Gastroesophageal sphincter (tissue), 3 donors: ENCODE measurements around the gene MAST3.

Experiments
- CTCF ChIP-seq, 4 experiments: fragments of 200-600 bp in 2 of 4; fragments of 450-650 bp in 2 of 4; sonication (generic) in 1 of 4; IDR thresholded peaks; one replicate each; pipeline ENCODE4 v1.5.1; 2017 to 2019; ENCODE audit warnings: antibody characterized with exemption in 4 of 4, mild to moderate bottlenecking in 2 of 4, moderate library complexity in 2 of 4
- POLR2A ChIP-seq, 2 donors: fragments of 450-650 bp; IDR thresholded peaks; one replicate each; pipeline ENCODE4 v1.6.1; 2017; ENCODE audit warnings: antibody characterized with exemption in 2 of 2, mild to moderate bottlenecking in 2 of 2, moderate library complexity in 1 of 2
- POLR2AphosphoS5 ChIP-seq: sonication (generic); formaldehyde crosslinking; IDR thresholded peaks from one replicate; pipeline ENCODE4 v1.6.1; 2017; ENCODE audit warnings: antibody characterized with exemption

GRCh38 chr19:18165794-18166544, 68.4 kb downstream of the MAST3 start:
- TF ChIP-seq POLR2A (IDR thresholded peaks at IDR 0.05) (no peak), CTCF (IDR thresholded peaks at IDR 0.05) (no peak), POLR2AphosphoS5 (no peak)
